ENCODE measurements around the gene CPNE7. TPM values are rescaled to one million over a fixed set of nuclear protein-coding genes. Genes with fewer than 3 reads are reported as not detected.

CPNE7 gene
- total and polyA plus RNA-seq, 8 donors = 0.92 to 6.2 (median 1.8) TPM; not detected in 1

GRCh38 chr16:89561142-89561883 is 14.2 kb upstream of the CPNE7 start:
- no peaks in the 10 kb centered on the region for H3K9me3 ChIP-seq
- no peak for DNase-seq
- TF ChIP-seq EP300 (IDR thresholded peaks at IDR 0.05) (no peak), POLR2AphosphoS5 (IDR thresholded peaks at IDR 0.05) (no peak), CTCF (IDR thresholded peaks at IDR 0.05) (no peak), POLR2A (IDR thresholded peaks at IDR 0.05) (no peak)
- peak overlapping the region; percentile 67 to 92 (median 83) for H3K4me3 ChIP-seq
- peaks cover 33 to 50% (median 49%) of the 10 kb centered on the region in 4 donors for H3K36me3 ChIP-seq
- peak overlapping the region; percentile 98 to 99 (median 99) for H3K27ac ChIP-seq
- no peaks in the 10 kb centered on the region for H3K27me3 ChIP-seq
- intact Hi-C loops (cut with DNase I; ENCODE audit: low total_unique reads) = no loop called here
- peaks cover 56 to 79% (median 66%) of the 10 kb centered on the region in 4 donors for H3K4me1 ChIP-seq
- 2 to 8% (median 3%) methylated on average over 17 to 58 of the region's 58 CpGs for WGBS, 5 donors

- no peaks in the 10 kb centered on the region for H3K27me3 ChIP-seq
- peaks cover 56 to 77% (median 66%) of the 10 kb centered on the region in 4 donors for H3K4me1 ChIP-seq
- peak overlapping the region in 4 of 5 donors; percentile 98 to 99 (median 99) for H3K27ac ChIP-seq
- WGBS, 5 donors = 29 to 51% (median 33%) methylated on average over 23 of the region's 23 CpGs
- intact Hi-C loops (cut with DNase I; ENCODE audit: low total_unique reads) = no loop called here
- H3K9me3 ChIP-seq = no peaks in the 10 kb centered on the region
- H3K4me3 ChIP-seq = peak overlapping the region; percentile 67 to 92 (median 83)
- no peak for TF ChIP-seq EP300 (IDR thresholded peaks at IDR 0.05)
- TF ChIP-seq POLR2AphosphoS5 (IDR thresholded peaks at IDR 0.05) = no peak
- no peak for TF ChIP-seq POLR2A (IDR thresholded peaks at IDR 0.05)
- no peak for TF ChIP-seq CTCF (IDR thresholded peaks at IDR 0.05)
- peaks cover 33 to 43% (median 42%) of the 10 kb centered on the region in 4 donors for H3K36me3 ChIP-seq
- peak in 1 of 2 donors; percentile 37 for DNase-seq
Observed at GRCh38 chr16:89561884-89562599, 13.5 kb upstream of the CPNE7 start.

- 43 to 71% (median 57%) methylated on average over 12 of the region's 12 CpGs for WGBS, 5 donors
- Histone ChIP-seq H3K36me3 (peaks cover 33 to 42% (median 37%) of the 10 kb centered on the region in 4 donors), H3K9me3 (no peaks in the 10 kb centered on the region), H3K4me1 (peaks cover 51 to 68% (median 66%) of the 10 kb centered on the region in 4 donors), H3K4me3 (peak overlapping the region in 2 of 4 donors; percentile 67 to 92), H3K27me3 (no peaks in the 10 kb centered on the region), H3K27ac (no peak overlapping the region)
- intact Hi-C loops (cut with DNase I; ENCODE audit: low total_unique reads) = no loop called here
- TF ChIP-seq CTCF (IDR thresholded peaks at IDR 0.05) (no peak), POLR2A (IDR thresholded peaks at IDR 0.05) (no peak), EP300 (IDR thresholded peaks at IDR 0.05) (no peak), POLR2AphosphoS5 (IDR thresholded peaks at IDR 0.05) (no peak)
- no peak for DNase-seq
Observed at GRCh38 chr16:89562939-89563338, 12.6 kb upstream of the CPNE7 start.

GRCh38 chr16:89563639-89564392 is 11.7 kb upstream of the CPNE7 start:
- Histone ChIP-seq H3K4me1 (peaks cover 51 to 68% (median 65%) of the 10 kb centered on the region in 4 donors), H3K9me3 (no peaks in the 10 kb centered on the region), H3K36me3 (peaks cover 33 to 42% (median 37%) of the 10 kb centered on the region in 4 donors), H3K27ac (no peak overlapping the region), H3K4me3 (peak overlapping the region in 2 of 4 donors; percentile 67 to 92), H3K27me3 (peaks cover 0 to 8% (median 0%) of the 10 kb centered on the region in 3 donors)
- intact Hi-C loops (cut with DNase I; ENCODE audit: low total_unique reads) = no loop called here
- DNase-seq = no peak
- 51 to 59% (median 53%) methylated on average over 10 to 12 of the region's 12 CpGs for WGBS, 5 donors
- TF ChIP-seq POLR2A (IDR thresholded peaks at IDR 0.05) (no peak), POLR2AphosphoS5 (IDR thresholded peaks at IDR 0.05) (no peak), EP300 (IDR thresholded peaks at IDR 0.05) (no peak), CTCF (IDR thresholded peaks at IDR 0.05) (no peak)
